Activated CD4-positive, CD25-positive, alpha-beta regulatory T cell treated with anti-CD3 and anti-CD28 coated beads, Interleukin-2, amount 50 U/mL, for 72 hours (primary cell): Measurements from ENCODE around the gene SVBP.
"Not testable (repeated sequence)": the region's sequence is repeated elsewhere in the genome, so short reads cannot be mapped to it uniquely, and the experiment has no call there.

ENCODE experiments used
- DNase-seq: peaks from one replicate; pipeline ENCODE4 v3.0.0; 2021

Gene SVBP, protein sequence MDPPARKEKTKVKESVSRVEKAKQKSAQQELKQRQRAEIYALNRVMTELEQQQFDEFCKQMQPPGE

DNA sequence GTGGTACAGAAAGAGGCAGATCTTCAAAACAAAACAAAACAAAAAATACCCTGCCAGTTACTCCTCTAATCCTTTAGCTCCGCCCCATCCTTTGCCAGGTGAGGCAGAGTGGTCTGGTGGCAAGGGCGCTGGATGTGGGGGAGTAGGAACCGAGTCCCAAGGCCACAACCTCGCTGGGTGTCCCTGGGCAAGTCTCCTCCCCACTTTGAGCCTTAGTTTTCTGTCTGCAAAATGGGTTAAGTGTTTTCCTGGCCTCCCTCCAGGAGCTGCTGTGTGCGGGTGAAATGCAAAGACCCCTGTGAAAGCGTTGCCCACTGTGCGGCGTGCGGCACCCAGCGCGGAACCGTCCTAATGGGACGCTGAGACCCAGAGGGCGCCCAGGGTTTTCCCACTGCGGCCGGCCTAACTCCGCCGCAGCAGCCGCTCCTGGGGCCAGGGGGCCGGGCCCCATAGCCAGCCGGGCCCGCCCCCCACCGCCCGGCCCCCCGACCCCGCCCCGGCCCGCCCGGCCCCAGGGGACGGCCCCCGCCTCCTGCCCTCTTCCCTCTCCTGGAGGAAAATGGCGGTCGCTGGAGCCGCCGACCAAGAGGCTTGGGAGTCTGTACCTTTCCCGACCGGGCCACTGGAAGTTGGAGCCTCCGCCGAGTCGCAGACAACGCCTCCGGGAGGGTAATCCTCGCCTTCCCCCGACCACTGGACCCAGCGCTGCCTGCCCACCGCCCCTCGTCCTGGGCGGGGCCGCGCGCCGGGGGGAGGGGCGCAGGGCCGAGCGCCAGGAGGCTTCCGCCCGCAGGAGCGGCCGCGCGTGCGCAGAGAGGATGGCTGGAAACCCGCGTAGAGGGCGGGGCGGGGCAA, at the start of gene SVBP, which contains the start of gene ERMAP:
SVBP (minus strand) TSS at position 813 of the 855 bp plus-strand sequence. CDS start 853 bp downstream, outside the sequence.
ERMAP (plus strand) TSS at position 538 of the 855 bp plus-strand sequence. CDS start 13,327 bp downstream, outside the sequence.
- peak; percentile 96 for DNase-seq

DNA sequence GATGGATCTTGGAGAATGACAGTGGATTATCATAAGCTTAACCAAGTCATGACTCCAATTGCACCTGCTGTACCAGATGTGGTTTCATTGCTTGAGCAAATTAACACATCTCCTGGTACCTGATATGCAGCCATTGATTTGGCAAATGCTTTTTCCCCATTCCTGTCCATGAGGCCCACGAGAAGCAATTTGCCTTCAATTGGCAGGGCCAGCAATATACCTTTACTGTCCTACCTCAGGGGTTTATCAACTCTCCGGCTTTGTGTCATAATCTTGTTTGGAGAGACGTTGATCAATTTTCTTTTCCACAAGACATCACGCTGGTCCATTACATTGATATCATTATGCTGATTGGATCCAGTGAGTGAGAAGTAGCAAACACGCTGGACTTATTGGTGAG, 49.4 kb upstream of the SVBP start:
- no peak for DNase-seq

DNA sequence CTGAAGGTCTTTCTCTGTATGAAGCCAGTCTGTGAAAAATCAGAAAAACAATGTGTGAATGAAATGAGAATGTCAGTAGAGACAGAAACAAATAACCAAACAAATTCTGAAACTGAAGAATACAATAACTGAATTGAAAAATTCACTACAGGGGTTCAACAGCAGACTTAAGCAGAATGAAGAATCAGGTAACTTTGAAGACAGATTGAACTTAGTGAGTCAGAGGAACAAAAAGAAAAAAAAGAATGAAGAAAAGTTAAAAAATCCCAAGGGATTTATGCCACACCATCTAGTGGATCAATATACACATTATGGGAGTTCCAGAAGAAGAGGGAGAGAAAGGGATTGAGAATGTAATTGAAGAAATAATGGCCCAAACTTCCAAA, 43.8 kb upstream of the SVBP start:
- DNase-seq = no peak

DNA sequence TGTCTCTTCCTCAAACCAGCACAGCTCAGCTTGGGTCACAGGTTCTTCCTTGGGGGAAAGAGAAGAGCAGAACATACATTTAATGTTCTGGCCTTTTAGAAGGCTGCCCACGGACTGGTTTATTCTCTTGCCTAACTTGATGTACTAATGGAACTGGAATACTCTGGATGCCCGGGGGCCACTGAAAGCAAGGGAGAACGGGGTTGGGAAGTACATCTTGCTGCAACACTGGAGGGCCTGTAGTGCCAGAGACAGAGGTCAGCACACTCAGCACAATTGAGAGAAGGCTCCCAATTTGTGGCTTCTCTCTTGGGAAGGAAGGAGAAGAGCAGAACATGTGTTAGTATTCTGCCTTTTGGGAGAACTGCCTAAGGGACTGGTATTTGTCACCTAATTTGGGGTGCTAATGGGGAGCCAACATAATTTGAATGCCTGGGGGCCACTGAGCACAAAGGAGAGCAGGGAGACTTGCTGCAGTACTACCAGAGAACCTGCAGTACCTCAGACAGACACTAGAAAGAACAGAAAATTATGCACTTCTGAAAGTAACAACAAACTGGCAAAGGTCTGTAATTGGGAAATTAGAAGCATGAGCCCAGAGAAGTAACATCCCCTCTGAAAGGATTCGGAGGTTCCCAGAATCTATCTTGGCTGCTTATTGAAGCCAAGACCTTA, 43.3 kb upstream of the SVBP start:
- no peak for DNase-seq

DNA sequence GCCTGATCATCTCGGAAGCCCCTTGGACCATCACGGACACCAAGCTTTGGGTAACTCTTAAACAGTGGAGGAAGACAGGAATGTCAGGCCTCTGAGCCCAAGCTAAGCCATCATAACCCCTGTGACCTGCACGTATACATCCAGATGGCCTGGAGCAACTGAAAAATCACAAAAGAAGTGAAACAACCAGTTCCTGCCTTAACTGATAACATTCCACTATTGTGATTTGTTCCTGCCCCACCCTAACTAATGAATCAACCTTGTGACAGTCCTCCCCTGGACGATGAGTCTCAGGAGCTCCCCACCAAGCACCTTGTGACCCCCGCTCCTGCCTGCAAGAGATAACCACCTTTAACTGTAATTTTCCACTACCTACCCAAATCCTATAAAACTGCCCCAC, 42.2 kb upstream of the SVBP start:
- DNase-seq = not testable (repeated sequence)

DNA sequence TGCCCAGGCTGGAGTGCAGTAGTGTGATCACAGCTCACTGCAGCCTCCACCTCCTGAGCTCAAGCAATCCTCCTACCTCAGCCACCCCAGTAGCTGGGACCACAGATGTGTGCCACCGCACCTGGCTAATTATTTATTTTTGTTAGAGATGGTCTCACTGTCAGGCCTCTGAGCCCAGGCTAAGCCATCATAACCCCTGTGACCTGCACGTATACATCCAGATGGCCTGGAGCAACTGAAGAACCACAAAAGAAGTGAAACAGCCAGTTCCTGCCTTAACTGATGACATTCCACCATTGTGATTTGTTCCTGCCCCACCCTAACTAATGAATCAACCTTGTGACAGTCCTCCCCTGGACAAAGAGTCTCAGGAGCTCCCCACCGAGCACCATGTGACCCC, 39.4 kb upstream of the SVBP start:
- DNase-seq = not testable (repeated sequence)

DNA sequence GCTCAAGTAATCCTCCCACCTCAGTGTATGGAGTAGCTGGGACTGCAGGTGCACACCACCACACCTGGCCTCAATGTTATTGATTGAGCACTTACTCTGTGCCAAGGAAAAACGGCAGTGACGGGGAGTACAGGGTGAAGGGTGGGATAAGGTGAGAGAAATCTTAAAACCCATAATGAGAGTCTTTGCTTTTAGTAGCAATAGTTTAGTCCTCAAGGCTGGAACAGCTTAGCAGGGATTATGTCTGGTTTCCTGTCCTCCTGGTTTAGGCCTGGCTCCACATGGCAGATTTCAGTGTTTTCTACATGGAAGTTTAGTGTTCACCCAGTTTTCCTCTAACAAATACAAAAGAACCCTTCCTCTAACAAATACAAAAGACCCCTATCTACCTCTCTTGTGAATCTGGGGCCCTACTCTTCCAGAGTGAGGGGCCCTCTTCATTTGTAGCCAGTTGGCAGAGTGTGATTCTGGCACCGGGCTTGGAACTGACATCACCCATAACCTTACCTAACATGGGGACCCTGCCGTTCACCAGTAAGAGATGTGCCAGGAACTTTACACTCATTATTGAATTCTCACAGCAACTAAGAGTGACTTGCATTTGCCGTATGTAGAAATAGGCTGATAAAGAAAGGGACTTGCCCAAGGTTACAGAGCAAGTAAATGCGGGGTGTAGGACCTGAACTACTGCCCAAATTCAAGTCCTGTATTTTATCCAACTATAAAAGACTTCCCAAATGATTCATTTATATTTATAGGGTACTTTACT, 36.1 kb upstream of the SVBP start:
- no peak for DNase-seq

DNA sequence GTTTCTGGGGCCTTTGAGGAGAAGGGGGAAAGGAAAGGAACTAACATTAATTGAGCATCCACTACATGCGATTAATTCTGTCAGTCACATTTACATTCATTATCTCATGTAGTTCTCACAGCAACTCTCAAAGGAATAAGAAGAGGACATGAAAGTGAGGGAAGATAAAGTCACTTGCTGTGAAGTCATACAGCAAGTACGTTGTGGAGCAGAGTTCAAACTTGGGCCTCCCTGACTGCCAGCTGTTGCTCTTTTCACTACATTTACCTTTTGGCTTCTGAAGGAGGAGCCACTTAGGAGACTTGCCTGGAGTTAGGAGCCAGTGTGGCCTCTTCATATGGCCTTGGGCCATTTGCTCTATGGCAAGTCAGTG, 35.4 kb upstream of the SVBP start:
- DNase-seq = no peak

DNA sequence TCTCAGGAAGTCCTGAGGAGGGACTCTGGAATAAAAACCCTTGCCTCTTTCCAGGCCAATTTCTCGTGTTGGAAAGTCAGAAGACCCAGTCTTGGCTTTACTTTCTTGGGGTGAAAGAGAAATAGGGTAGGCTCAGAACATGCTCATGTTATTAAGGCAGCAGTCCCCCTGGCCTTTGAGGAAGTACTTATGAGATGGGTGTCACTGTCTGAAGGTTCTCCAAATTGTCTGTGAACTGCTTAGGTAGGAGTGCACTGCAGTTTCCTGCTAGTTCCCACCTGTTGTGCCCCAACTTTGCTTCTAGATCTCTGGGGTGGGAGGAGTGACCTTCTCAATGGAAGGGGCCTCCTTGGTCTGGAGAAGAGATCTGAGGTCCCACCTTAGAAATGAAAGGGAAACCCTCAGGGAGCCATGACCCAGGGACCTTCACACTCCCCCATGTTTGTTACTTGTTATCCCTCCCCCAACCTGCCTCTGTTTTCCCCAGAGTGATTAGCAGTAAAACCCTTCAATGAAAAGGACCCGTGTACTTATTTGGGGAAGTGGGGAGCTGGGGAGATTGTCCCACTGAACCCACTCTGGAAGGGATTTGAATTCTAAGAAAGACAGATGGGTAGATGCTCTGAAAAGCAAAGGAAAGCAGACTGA, 34.9 kb upstream of the SVBP start:
- no peak for DNase-seq

DNA sequence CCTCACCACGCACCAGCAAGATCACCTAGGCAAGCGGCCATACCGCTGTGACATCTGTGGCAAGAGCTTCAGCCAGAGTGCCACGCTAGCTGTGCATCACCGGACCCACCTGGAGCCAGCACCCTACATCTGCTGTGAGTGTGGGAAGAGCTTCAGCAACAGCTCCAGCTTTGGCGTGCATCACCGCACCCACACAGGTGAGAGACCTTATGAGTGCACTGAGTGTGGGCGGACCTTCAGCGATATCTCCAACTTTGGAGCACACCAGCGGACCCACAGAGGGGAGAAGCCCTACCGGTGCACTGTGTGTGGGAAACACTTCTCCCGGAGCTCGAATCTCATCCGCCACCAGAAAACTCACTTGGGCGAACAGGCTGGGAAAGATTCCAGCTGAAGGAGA, 34.2 kb upstream of the SVBP start:
- DNase-seq = no peak

DNA sequence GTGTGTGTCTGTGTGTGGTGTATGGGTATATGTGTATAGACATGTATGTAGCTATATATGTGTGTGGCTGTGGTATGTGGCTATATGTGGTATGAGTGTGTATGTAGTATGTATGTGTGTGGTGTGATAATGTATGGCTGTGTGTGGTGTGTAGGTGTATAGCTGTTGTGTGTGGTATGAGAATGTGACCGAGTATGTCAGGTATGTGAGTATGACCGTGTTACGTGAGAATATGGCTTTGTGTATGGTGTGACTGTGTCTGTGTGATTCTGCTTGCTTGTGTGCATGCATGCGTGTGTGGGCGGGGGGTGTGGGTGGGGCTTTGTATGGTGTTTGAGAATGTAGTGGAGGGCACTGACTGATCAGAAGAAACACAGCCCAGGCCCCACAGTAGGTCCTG, 32.7 kb upstream of the SVBP start:
- DNase-seq = no peak

DNA sequence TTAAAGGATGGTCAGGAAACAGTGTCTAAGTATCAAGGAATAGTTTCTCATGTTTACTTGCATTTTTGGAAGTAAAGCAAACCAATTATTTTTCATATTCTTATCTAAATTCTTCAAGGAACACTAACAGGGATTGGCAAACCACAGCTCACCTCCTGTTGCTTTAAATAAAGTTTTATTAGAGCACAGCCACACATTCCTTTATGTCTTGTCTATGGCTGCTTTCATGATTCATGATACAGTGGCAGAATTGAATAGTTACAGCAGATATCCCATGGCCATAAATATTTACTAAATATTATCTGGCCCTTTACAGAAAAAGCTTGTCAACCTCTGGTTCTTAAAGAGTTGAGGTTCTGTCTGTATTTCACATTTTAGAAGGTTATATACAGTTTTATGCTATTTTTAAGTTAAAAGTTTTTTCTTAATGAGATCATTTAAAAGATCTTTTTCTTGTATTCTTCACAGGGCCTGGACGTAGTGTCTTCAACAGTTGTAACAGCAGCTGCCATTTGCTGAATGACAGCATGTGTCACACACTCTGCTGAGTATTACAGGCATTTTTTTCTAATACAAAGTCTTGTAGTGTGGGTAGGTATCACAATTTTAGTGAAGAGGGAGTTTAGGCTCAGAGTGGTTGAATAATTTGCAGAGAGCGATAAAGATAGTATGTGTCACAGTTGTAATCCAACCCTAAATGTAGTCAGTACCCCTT, 31.8 kb upstream of the SVBP start:
- no peak for DNase-seq

DNA sequence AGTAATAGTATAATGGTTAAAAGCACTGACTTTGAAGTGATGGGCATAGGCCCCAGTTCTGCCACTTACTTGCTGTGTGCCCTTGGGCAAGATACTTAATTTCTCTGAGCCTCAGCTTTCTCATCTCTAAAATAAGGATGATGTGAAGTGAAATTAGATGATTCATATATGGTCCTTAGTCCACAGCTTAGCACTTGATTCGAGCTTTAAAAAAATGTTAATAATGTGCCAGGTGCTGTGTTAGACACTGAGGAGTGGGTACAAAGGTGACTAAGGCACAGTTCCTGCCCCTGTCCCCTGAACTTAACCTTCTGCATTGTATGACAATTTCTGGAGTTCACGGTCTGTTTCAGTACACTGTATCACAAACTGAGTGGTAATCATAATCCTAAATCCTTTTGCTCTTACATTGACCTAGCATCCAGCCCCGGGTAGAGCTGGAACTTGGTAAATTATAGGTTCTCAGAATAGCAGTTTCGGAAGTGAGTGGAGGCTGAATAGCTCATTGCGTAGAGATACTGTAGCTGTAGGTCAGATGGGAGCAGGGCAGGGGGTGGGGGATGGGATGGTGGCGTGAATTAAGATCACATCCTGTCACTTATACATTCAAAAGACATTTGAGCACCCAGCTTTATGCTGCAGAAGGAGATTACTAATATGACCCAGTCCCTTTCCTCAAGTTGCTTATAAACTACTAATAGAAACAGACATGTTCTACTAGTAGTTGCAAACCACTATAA, 30.7 kb upstream of the SVBP start:
- no peak for DNase-seq

DNA sequence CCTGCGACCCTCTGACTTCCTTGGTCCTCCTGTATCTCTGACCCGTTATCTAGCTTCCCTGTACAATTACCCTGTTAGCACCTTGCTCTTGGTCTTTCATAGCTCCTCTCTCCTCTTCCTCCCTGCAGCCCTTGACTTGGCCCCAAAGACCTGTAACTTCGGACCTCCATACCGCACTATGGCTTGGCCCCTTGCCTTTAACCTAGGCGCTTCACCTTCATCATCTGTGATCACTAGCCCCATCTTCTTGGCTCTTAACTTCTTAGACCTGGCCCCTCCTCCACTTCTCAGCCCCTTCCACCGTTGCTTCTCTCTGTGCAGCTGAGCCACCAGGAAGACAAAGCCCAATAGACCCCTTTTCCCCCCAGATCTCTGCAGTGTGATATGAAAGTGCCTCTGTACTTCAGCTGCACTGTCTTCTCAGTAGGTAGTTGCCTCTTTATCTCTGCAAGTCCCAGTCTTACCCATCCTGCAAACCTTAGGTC, 30.0 kb upstream of the SVBP start:
- DNase-seq = no peak

DNA sequence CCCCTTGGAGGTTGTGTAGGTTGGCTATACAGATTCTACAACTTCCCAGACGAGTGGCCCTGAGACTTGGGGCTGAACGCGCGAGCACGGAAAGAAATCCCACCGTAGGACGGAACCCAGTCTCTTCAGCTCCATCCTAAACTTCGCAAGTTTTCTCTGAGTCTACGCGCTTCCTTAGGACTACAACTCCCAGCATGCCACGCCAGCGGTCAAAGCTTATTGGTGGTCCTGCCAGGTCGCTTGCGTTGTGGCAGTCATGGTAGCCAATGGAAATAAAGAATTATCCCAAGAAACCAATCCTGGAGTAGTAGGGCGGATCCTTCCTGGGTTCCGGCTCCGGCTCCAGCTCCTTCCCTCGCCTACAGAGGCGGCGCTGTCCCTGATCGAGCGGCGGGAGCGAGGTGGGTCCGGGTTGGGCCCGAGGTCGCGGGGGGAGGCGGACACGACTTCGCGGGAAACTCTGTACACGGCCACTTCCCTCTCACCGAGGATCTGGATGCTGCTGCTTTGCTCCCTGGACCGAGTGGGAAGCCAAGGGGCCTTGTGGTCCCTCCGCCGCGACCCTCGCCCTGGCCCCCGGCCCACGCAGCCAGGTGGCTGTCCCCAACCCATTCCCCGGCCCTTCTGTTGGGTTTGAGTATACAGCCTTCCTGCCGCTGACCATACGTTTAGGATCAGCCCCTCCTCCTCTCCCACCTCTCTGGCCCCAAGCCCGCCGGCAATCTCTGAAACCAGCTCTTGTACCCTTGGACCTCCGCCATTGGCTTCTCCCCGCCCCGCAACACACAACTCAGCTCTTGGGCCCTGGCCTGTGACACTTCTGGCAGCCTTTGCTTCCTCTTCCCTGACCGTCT, 29.3 kb upstream of the SVBP start, which contains the start of gene ZNF691:
ZNF691 (plus strand) TSS at position 357 of the 854 bp plus-strand sequence. CDS start 3,046 bp downstream, outside the sequence.
- DNase-seq = peak; percentile 79

DNA sequence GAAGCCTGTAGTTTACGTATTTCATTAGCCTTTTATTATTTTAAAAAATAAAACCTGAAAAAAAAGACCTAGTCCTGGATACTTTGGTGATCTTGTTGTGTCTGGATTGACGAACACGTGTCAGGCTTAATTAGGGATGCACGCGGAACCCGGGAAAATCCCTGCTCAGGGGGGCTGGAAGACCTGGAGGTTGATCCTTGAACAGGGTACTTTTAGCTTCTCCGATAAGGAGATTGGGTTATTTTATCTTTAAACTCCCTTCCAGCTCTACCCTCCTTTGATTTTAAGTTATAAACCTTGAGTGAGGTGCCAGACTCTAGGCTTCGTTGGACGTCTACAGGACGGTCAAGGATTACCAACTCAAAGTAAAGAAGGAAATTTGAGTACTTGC, 28.7 kb upstream of the SVBP start:
- DNase-seq = no peak

DNA sequence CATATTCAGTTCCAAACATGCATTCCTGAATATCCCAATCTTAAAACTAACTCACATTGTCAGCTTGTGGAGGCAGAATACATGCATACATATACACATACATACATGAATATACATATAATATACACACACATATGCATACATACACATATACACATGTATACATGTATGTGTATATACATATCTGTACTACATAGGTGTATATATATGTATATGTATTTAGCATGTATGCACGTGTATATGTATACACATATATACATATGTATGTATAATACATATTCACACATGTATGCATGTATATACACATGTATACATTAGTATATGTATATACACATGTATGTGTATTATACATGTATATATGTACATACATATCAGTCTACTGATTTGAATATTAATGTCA, 28.0 kb upstream of the SVBP start:
- no peak for DNase-seq

DNA sequence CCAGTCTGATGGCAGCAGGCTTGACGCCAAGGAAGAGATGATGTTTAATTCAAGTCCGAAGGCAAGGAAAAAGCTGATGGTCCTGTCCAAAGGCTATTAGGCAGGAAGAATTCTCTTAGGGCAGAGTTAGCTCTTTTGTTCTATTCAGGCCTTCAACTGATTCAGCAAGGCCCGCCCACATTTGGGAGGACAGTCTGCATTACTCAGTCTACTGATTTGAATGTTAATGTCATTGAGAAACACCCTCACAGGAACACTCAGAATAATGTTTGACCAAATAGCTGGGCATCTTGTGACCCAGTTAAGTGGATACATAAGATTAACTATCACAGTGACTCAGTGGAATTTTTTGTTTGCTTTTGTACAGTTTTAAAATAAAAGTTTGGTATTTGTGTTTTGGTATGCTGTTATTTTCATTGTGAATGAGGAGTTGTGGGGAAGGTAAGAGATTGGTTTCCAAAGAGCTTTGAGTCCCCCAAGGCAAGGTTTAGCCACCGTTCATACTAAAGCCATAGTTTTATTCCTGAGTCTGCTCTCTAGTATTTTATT, 27.5 kb upstream of the SVBP start:
- no peak for DNase-seq

DNA sequence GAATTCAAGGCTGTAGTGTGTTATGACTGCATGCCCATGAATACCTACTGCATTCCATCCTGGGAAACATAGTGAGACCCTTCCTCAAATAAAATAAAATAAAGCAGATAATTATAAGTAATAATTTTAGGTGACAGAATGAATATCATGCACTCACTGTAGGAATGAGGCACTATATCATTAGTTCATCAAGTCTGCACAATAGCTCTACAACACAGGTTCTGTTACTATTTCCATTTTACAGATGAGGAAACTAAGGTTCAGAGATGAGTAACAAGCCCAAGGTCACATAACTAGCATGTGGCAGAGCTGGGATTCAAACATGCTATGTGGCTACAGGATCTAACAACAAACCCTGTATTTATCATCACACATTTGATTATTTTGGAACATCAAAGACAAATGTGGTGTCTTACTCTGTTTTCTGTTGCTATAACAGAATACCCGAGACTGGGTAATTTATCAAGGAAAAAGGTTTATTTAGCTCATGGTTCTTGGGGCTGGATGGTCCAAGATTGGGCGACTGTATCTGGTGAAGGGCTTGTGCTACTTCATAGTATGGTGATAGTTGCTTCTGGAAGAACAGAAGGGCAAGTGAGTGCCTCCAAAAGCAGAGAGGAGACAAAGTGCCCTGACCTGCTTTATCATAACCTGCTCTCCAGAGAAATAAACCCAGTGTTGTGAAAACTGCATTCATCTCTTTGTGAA, 24.4 kb upstream of the SVBP start:
- DNase-seq = no peak
